PC-9 (cell line): ENCODE measurements around the gene SORCS2. TPM values are rescaled to one million over a fixed set of nuclear protein-coding genes. Genes with fewer than 3 reads are reported as not detected.

Experiments
- BruUV-seq: library from RNA; stranded (reverse); fragments of 400-500 nt; replicated peaks from 2 replicates; lab custom pipeline; 2021; lab: Mats Ljungman, UMichigan
- CTCF ChIA-PET: fragments of 300-600 bp; sonication (Branson Sonifier 250); formaldehyde crosslinking; loops from one replicate; lab custom pipeline; 2022; ENCODE audit warnings: antibody characterized with exemption; lab: Charles Lee
- POLR2A ChIA-PET: fragments of 300-600 bp; sonication (Branson Sonifier 250); formaldehyde crosslinking; loops from one replicate; lab custom pipeline; 2022; ENCODE audit warnings: antibody characterized with exemption; ENCODE audit not compliant: unreplicated experiment; lab: Charles Lee
- DNase-seq, 2 experiments: peaks; one replicate each; pipeline versions ENCODE4 v3.0.0 to v3.0.0-alpha.2; 2015 to 2022; ENCODE audit warnings: mixed read lengths in 1 of 2
- H2AFZ ChIP-seq: fragments of 200-600 bp; sonication (generic); 2 replicates; pipeline ENCODE4 v1.8.1; 2017; ENCODE audit warnings: antibody characterized with exemption
- H3F3A ChIP-seq: fragments of 200-600 bp; sonication (generic); 2 replicates; pipeline ENCODE4 v1.8.1; 2017; ENCODE audit warnings: antibody characterized with exemption, mild to moderate bottlenecking, low read depth; ENCODE audit not compliant: insufficient read depth
- H3K27ac ChIP-seq: fragments of 200-600 bp; sonication (generic); 2 replicates; pipeline ENCODE4 v1.6.1; 2016; ENCODE audit warnings: mixed run types
- H3K27me3 ChIP-seq: fragments of 200-600 bp; sonication (generic); 2 replicates; pipeline ENCODE4 v1.6.1; 2016; ENCODE audit warnings: low read depth, mixed run types; ENCODE audit not compliant: insufficient read depth
- H3K36me3 ChIP-seq: fragments of 200-600 bp; sonication (generic); 2 replicates; pipeline ENCODE4 v1.6.1; 2016; ENCODE audit warnings: low read depth, mixed run types
- H3K4me1 ChIP-seq: fragments of 200-600 bp; sonication (generic); replicated peaks from 2 replicates; pipeline ENCODE4 v1.6.1; 2016; ENCODE audit warnings: mixed run types; ENCODE audit not compliant: insufficient read depth
- H3K4me2 ChIP-seq: fragments of 200-600 bp; sonication (generic); 2 replicates; pipeline ENCODE4 v1.6.1; 2017; ENCODE audit warnings: mixed run types
- H3K4me3 ChIP-seq: fragments of 200-600 bp; sonication (generic); 2 replicates; pipeline ENCODE4 v1.6.1; 2016; ENCODE audit warnings: mixed run types
- H3K79me2 ChIP-seq: fragments of 200-600 bp; sonication (generic); 2 replicates; pipeline ENCODE4 v1.6.1; 2017; ENCODE audit warnings: low read depth, mixed run types
- H3K9me2 ChIP-seq: fragments of 200-600 bp; sonication (generic); 2 replicates; pipeline ENCODE4 v1.8.1; 2017; ENCODE audit warnings: mild to moderate bottlenecking; ENCODE audit not compliant: insufficient read depth
- H3K9me3 ChIP-seq: fragments of 200-600 bp; sonication (generic); 2 replicates; pipeline ENCODE4 v1.8.1; 2016; ENCODE audit warnings: low read depth; ENCODE audit not compliant: insufficient read depth
- H4K20me1 ChIP-seq: fragments of 200-600 bp; sonication (generic); 2 replicates; pipeline ENCODE4 v1.8.1; 2017; ENCODE audit not compliant: insufficient read depth
- EZH2 ChIP-seq: fragments of 200-600 bp; sonication (generic); IDR thresholded peaks from 2 replicates; pipeline ENCODE4 v1.8.0; 2017; ENCODE audit warnings: antibody characterized with exemption, low read depth
- intact Hi-C: fragments of 100-400 bp; cut with micrococcal nuclease; formaldehyde crosslinking; loops from one replicate; pipeline ENCODE4 v1.10.0; 2022; ENCODE audit not compliant: unreplicated experiment
- total RNA-seq: library from RNA; stranded (reverse); gene quantifications from 2 replicates; pipeline ENCODE4 v1.2.3, GENCODE V29; 2021
- TF ChIP-seq, protein P1 (sequence below): fragments of 200-600 bp; sonication (generic); conservative IDR thresholded peaks from 2 replicates; pipeline ENCODE4 v1.6.1; 2017; ENCODE audit warnings: mixed run types, antibody characterized with exemption, mild to moderate bottlenecking, moderate library complexity

The SORCS2 gene
- total RNA-seq, 1 experiment from 2014 or later, result 25.8 TPM

DNA sequence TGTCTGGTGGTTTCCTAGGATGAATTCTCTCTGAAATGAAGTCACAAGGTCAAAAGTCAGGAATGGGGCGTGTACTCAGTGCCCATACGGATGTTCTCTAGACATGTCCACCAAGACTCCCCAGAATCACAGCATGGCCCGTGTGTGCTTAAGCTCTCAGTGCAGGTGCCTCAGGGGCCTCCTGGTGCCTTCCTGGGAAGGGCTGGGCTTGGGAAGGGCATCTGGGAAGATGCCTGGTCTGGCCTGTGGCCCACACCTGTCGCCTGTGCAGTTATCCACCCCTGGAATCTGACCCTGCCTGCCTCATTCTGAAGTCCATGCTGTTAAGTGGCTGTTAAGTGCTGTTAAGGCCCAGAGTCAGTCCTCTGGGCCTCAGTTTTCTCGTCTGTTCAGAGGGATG, 31.2 kb downstream of the SORCS2 start:
- CTCF ChIA-PET, result interaction anchor here (1.0 kb wide), 1 partner anchor 29 kb away, joined by 4 read pairs; no protein-coding TSS in a partner anchor
- Histone ChIP-seq H3K27ac (0 out of 2 replicates have a peak overlapping the region, but pooled peaks have one; percentile 2), H3K4me2 (no peak overlapping the region), H4K20me1 (no peaks in the 10 kb centered on the region), H3K36me3 (no peaks in the 10 kb centered on the region), H2AFZ (no peak overlapping the region), H3K4me3 (no peak overlapping the region), H3K79me2 (no peaks in the 10 kb centered on the region; the same call in 1 of the 2 replicates), H3K4me1 (0 out of 2 replicates have a peak, but pooled peaks cover 5% of the 10 kb centered on the region), H3K27me3 (no peaks in the 10 kb centered on the region), H3K9me2 (no peaks in the 10 kb centered on the region), H3F3A (peaks cover 7% of the 10 kb centered on the region; the same call in 1 of the 2 replicates), H3K9me3 (no peaks in the 10 kb centered on the region)
- intact Hi-C loops, result loop anchor here (1.0 kb wide), 1 partner anchor 27 kb away; no protein-coding TSS in a partner anchor
- BruUV-seq, result no TSS peak
- TF ChIP-seq, protein P1, sequence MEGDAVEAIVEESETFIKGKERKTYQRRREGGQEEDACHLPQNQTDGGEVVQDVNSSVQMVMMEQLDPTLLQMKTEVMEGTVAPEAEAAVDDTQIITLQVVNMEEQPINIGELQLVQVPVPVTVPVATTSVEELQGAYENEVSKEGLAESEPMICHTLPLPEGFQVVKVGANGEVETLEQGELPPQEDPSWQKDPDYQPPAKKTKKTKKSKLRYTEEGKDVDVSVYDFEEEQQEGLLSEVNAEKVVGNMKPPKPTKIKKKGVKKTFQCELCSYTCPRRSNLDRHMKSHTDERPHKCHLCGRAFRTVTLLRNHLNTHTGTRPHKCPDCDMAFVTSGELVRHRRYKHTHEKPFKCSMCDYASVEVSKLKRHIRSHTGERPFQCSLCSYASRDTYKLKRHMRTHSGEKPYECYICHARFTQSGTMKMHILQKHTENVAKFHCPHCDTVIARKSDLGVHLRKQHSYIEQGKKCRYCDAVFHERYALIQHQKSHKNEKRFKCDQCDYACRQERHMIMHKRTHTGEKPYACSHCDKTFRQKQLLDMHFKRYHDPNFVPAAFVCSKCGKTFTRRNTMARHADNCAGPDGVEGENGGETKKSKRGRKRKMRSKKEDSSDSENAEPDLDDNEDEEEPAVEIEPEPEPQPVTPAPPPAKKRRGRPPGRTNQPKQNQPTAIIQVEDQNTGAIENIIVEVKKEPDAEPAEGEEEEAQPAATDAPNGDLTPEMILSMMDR, result no peak
- TF ChIP-seq EZH2, result no peak
- peak; percentile 60 to 69 for DNase-seq
- POLR2A ChIA-PET, result no interaction called here

DNA sequence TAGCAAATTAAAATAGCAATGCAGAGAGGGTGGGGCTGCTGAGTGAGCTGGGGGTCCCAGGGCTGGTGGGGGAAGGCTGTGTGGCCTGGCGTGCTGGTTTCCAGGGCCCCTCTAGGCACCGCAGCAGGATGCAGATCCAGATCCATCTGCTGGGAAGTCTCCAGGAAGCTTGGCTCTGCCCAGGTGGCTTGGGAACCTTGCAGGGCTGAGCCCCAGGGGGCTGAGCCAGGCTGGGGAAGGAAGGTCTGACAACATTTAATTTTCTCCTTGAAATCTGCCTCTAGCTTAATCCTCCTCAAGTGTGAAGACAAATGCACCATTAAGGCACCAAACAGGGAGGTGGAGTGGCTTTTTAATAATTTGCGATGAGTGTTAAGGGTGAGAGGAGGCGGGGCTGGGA, 31.7 kb downstream of the SORCS2 start:
- CTCF ChIA-PET, result interaction anchor here (1.0 kb wide), 1 partner anchor 30 kb away, joined by 4 read pairs; no protein-coding TSS in a partner anchor
- no TSS peak for BruUV-seq
- no peak for TF ChIP-seq EZH2
- TF ChIP-seq, protein P1, result no peak
- Histone ChIP-seq H3K4me3 (no peak overlapping the region), H3K9me3 (no peaks in the 10 kb centered on the region), H3K4me2 (no peak overlapping the region), H3K79me2 (no peaks in the 10 kb centered on the region; the same call in 1 of the 2 replicates), H3K27ac (0 out of 2 replicates have a peak overlapping the region, but pooled peaks have one; percentile 2), H3K27me3 (no peaks in the 10 kb centered on the region), H2AFZ (no peak overlapping the region), H3K9me2 (no peaks in the 10 kb centered on the region), H3K36me3 (no peaks in the 10 kb centered on the region), H4K20me1 (no peaks in the 10 kb centered on the region), H3K4me1 (0 out of 2 replicates have a peak, but pooled peaks cover 5% of the 10 kb centered on the region), H3F3A (peaks cover 7% of the 10 kb centered on the region; the same call in 1 of the 2 replicates)
- intact Hi-C loops, result no loop called here
- no peak for DNase-seq
- POLR2A ChIA-PET, result no interaction called here

DNA sequence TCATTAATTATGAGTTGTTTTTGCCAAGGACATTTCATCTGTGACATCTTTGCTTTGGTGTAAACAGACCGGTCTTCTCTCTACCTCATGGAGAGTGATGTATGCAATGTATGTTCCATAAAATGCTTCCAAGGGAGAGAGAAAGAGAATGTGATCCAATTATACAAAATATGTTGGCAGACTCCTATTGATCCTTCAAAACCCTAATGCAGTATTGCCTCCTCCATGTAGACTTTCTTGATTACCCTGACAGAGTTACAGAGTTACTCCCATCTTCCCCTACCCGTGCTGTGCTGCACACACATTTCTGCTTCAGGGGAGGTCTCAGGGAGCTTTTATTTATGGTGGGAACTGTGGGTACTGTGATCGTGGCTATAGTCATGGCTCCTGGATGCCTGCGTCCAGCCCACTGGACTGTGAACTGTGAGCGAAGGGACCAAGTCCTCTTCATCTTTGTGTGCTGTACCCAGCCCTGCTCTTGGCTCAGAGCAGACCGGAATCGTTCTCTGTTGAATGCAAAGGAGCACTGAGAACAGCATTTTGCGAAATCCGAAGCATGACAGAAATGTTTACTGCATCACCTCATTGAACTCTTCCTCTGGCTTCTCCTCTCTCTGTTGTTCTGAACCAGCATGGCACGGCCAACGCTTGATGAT, 32.7 kb downstream of the SORCS2 start:
- Histone ChIP-seq H3K27me3 (no peaks in the 10 kb centered on the region), H3K4me1 (0 out of 2 replicates have a peak, but pooled peaks cover 5% of the 10 kb centered on the region), H2AFZ (no peak overlapping the region), H3K27ac (no peak overlapping the region), H4K20me1 (no peaks in the 10 kb centered on the region), H3K9me2 (no peaks in the 10 kb centered on the region), H3K9me3 (no peaks in the 10 kb centered on the region), H3K79me2 (no peaks in the 10 kb centered on the region; the same call in 1 of the 2 replicates), H3K4me2 (no peak overlapping the region), H3K36me3 (no peaks in the 10 kb centered on the region), H3K4me3 (no peak overlapping the region), H3F3A (peaks cover 7% of the 10 kb centered on the region; the same call in 1 of the 2 replicates)
- intact Hi-C loops, result no loop called here
- DNase-seq, result no peak
- ChIA-PET CTCF (no interaction called here), POLR2A (no interaction called here)
- BruUV-seq, result no TSS peak
- TF ChIP-seq, protein P1, result no peak
- TF ChIP-seq EZH2, result no peak
